GM21381 (cell line): Measurements from ENCODE around the gene ARID5A.
"Not testable (repeated sequence)": the region's sequence is repeated elsewhere in the genome, so short reads cannot be mapped to it uniquely, and the experiment has no call there.

Experiments used
- ATAC-seq: cut with Tn5 transposase; IDR thresholded peaks from one replicate; pipeline ENCODE4 v1.9.1; 2021; ENCODE audit warnings: mild to moderate bottlenecking, moderate library complexity; ENCODE audit not compliant: unreplicated experiment

Gene ARID5A

GRCh38 chr2:96553176-96553956 is 16.8 kb downstream of the ARID5A start:
- no peak for ATAC-seq

- ATAC-seq = not testable (repeated sequence)
Observed at GRCh38 chr2:96553957-96554292, 17.4 kb downstream of the ARID5A start.

- no peak for ATAC-seq
Observed at GRCh38 chr2:96554293-96555145, 18.0 kb downstream of the ARID5A start.

- ATAC-seq = no peak
Observed at GRCh38 chr2:96555146-96555610, 18.6 kb downstream of the ARID5A start.

- no peak for ATAC-seq
Observed at GRCh38 chr2:96556441-96557330, 20.1 kb downstream of the ARID5A start.

GRCh38 chr2:96557421-96557820 is 20.9 kb downstream of the ARID5A start:
- ATAC-seq = not testable (repeated sequence)

- no peak for ATAC-seq
Observed at GRCh38 chr2:96558061-96558460, 21.5 kb downstream of the ARID5A start.

- no peak for ATAC-seq
Observed at GRCh38 chr2:96558485-96558884, 21.9 kb downstream of the ARID5A start.

GRCh38 chr2:96564026-96564425 is 27.5 kb downstream of the ARID5A start:
- no peak for ATAC-seq

GRCh38 chr2:96564563-96564962 is 28.0 kb downstream of the ARID5A start:
- ATAC-seq = no peak

- no peak for ATAC-seq
Observed at GRCh38 chr2:96565111-96565510, 28.6 kb downstream of the ARID5A start.

- ATAC-seq = no peak
Observed at GRCh38 chr2:96568094-96568493, 31.5 kb downstream of the ARID5A start.

- ATAC-seq = no peak
Observed at GRCh38 chr2:96574364-96574763, 37.8 kb downstream of the ARID5A start.

GRCh38 chr2:96575785-96576456 is 39.4 kb downstream of the ARID5A start:
- ATAC-seq = no peak

GRCh38 chr2:96577501-96577900 is 40.9 kb downstream of the ARID5A start:
- no peak for ATAC-seq

- ATAC-seq = no peak
Observed at GRCh38 chr2:96578731-96579130, 42.2 kb downstream of the ARID5A start.

- no peak for ATAC-seq
Observed at GRCh38 chr2:96579422-96579821, 42.9 kb downstream of the ARID5A start.

- ATAC-seq = no peak
Observed at GRCh38 chr2:96580771-96581170, 44.2 kb downstream of the ARID5A start.

GRCh38 chr2:96584017-96584416 is 47.5 kb downstream of the ARID5A start:
- ATAC-seq = no peak

- ATAC-seq = no peak
Observed at GRCh38 chr2:96587843-96588242, 51.3 kb downstream of the ARID5A start.
